GM21723 (cell line): ENCODE measurements around the gene GPC6.

ENCODE experiments used
- ATAC-seq: cut with Tn5 transposase; IDR thresholded peaks from one replicate; pipeline ENCODE4 v1.9.1; 2021; ENCODE audit warnings: mild to moderate bottlenecking, moderate library complexity; ENCODE audit not compliant: unreplicated experiment

The GPC6 gene

DNA sequence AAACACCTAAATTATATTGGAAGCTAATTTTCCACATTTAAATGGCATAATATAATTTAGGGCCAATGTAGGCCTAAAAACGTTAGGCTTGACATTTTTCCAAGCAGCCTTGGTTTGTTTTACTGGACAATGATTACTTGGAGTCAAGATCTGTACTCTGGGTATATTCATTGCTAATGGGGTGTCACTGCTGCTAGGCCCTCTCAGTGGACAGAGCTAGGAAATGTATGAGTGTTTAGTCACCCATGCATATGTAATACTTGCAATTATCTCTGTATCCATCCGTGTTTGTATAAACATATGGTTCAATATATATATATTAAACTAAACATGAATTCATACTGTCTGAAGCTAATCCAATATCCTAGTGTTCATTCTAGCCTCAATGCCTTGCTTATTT is 654.8 kb downstream of the GPC6 start:
- no peak for ATAC-seq

- ATAC-seq, result no peak
Measured at GRCh38 chr13:93882086-93882651, 655.6 kb downstream of the GPC6 start.

DNA sequence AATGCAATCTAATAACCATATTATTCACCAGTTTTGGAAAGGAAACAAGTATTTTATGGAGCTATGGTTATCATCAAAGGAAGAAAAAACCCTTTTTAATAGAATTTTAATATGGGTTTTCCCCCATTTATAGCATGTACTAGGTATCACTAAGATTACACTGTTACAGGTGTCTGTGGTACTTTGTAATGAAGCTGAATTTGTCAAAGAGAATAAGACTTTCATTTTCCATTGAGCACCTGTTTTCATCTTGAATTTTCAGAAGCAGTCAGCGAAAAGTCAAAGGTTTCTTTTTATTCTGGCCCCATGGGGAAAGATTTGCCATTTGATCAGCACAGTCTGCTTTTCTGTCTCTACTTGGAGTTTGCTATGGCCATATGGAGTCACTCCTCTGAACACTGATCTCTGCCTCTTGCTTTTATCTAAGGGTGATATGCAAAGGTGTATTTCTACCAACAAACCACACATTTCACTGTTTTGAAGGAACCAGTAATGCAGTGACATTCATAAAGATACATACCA is 662.9 kb downstream of the GPC6 start:
- ATAC-seq, result no peak

- ATAC-seq, result no peak
Measured at GRCh38 chr13:93899981-93900380, 673.4 kb downstream of the GPC6 start.

DNA sequence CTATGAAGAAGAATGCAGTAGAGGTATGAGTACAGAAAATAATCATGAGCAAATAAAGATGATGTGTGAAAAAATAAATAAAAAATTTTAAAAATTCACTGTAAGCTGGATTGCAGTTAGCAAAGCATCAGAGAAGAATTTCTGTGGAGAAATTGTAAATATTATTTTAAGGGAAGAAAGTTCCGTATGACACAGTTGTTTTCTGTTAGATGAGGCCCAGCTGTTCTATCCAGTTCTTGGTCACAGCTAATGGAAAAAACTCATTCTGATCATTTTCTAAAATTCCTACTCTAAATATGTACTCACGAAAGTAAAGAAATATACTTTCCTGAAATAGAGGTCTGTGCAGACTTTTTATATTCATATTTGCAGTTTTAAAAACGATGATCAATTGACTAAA is 674.1 kb downstream of the GPC6 start:
- ATAC-seq, result no peak

- ATAC-seq, result no peak
Measured at GRCh38 chr13:93903909-93904308, 677.3 kb downstream of the GPC6 start.

DNA sequence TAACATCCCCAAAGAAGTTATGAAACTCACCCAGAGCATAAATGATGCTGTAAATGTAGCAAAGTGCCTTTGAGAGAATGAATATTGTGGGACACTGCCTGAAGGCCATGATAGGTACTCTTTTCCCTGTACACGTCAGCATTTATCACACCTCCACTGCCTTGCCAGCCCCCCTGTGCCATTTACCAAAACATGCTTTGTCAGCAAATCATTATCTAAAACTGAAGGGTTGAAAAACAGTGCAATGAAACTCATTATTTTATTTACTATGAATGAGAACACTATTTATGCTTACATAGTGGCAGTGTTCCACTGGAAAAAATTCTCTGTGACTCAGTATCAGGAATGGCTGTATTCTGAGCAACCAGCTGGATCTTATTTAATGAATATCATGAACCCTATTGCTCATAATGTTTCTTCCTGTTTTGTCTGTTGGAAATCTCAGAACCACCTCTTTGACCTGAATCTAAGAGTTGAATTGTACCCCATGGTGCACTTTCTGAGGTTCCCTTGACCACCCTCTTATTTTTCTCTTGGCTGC is 688.7 kb downstream of the GPC6 start:
- no peak for ATAC-seq

DNA sequence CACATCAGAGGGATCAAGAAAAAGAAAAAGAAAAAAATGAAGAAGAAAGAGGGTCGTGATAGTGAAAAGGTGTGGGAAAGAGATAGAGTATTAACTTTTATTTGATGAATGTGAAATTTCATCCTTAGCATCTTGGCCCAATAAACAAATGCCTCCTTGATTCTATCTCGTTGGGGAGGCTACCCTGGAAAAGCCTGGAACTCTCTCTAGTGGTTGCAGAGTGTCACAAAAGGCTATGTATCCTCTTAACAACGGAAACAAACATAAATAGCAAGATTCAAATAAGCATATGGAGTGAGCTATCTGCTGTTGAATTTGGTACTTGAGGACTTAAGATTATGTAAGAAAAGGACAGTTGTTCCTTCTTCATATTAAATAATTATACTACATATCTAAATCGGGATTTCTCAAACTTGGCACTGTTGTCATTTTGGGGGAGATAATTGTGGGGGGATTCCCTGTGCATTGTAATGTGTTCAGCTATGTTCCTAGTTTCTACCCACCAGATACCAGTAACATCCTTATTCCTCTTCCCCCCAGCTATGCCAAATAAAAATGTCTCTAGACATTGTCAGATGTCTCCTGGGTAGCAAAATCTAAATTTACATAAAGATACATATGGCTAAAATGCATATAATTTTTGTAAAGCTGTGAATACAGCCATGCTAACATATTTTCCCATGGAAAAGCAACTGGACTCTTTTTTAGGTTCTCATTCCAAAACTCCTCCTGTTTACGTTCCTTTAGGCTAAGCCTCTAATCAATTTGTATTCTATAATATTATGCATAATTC is 695.7 kb downstream of the GPC6 start:
- ATAC-seq, result no peak

DNA sequence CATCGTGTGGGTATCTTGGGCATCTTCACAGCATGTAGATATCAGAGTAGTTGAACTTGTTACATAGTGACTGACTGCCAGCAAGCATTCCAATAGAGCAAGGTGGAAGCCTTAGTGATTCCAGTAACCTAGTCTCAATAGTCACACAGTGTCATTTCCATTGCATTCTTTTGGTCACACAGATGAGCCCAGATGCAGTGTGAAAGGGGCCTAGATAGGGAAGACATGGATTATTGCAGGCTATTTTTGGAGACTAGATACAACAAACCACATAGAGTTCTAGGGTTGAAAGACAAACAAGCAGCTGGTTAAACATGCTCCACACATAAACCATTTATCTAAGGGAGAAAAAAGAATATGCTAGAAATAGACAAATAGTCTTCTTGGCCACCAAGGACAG is 699.4 kb downstream of the GPC6 start:
- no peak for ATAC-seq

DNA sequence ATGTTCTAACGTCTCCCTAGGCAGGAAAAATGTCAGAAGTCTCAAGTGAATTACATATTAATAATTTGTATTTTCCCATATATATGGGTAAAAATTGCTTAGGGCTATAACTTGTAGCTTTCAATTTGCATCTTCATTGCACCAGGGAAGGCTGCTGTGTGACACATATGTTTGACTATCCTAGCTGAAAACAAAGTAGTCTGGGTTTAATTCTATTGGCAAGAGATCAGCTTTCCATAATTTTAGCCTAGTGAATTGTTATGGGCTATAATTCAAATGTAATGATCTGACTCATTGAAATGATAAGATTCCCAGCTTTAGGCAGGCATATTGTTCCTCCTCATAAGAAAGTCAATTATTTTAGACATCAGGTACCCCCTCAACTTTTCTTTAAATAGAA is 699.8 kb downstream of the GPC6 start:
- ATAC-seq, result no peak

DNA sequence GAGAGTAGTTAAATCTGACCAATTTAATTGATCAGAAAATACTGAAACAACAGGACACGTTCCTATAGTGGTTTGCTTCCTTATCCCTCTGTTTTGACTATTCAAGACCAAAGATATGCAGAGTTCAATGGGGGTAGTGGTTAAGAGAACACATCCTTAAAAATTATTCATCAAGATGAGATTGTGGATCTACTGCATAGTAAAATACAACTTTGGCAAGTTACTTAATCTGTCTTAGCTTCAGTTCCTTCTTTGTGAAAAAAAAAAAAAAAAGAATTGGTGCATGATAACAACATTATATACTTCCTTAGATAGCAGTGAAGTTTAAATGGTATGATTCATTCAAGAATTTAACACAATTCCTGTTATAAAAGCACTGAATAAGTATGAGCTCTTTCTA is 700.8 kb downstream of the GPC6 start:
- ATAC-seq, result no peak

DNA sequence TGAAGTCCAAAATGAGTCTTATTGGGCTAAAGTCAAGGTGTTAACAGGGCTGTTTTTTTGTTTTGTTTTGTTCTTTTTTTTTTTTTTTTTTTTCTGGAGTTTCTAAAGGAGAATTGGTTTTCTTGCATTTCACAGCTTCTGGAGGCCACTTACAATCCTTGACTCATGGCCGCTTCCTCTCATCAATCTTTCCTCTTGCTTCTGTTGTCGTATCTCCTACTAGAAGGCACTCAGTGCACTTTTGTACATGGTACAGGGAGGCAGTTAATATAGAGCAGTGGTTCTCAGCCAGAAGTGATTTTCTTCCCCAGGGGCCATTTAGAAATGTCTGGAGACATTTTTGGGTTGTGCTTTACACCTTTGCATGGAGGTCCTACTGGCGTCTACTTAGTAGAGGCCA is 706.3 kb downstream of the GPC6 start:
- no peak for ATAC-seq

DNA sequence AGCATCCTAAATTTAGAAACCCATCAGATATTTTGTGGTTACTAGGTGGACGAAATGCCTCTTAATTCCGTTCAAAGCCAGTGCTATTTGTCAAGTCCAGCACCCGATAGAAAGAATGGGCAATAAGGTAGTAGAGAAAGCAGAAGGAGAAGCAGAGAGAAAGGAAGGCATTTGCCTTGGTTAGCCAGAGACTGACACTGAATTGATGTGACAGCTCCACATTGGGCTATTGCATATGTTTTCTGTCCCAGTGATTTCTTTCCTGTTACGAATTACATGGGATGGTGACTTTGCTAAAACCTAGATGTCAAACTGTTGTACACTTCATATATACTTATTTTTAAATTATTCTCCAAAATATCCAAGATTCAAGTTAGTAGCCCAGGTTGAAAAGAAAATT is 710.3 kb downstream of the GPC6 start:
- no peak for ATAC-seq

GRCh38 chr13:93941444-93941843 is 714.8 kb downstream of the GPC6 start:
- ATAC-seq, result no peak

DNA sequence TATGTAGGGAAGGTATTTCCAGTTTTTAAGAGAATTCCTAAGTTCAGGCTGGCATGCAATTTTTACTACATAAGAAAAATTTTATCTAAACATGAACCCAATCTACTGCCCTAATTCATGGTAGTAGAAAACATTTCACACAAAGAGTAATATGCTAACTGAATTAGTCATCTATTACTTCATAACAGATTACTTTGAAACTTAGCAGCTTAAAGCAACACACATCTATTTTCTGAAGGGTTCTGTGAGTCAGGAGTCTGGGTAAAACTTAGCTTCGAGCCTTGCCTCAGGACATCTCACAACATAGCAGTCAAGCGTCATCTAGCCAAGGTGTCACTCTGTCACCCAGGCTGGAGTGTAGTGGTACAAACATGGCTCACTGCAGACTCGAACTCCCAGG is 715.4 kb downstream of the GPC6 start:
- ATAC-seq, result no peak

GRCh38 chr13:93945621-93946020 is 719.0 kb downstream of the GPC6 start:
- no peak for ATAC-seq

GRCh38 chr13:93946994-93947393 is 720.4 kb downstream of the GPC6 start:
- ATAC-seq, result no peak

- ATAC-seq, result no peak
Measured at GRCh38 chr13:93947651-93948050, 721.0 kb downstream of the GPC6 start.

- no peak for ATAC-seq
Measured at GRCh38 chr13:93948162-93948922, 721.7 kb downstream of the GPC6 start.

DNA sequence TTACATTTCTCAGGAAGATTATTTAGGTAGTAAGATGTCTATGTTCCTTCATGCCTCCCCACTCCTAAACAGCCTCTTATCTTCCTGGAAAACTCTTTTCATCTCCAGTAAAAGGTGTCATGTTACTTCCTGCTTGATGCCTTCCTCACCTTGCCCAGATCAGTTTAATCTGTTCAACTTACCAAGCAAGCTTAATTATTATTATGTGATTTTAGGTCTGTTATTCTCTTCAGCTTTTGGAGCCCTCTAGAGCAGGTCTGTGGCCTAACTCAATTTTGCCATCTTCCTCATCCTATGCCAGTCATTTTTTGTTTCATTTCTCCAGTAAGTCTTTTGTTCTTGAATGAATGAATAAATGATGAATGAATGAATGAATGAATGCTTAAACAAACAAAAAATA is 724.5 kb downstream of the GPC6 start:
- no peak for ATAC-seq

DNA sequence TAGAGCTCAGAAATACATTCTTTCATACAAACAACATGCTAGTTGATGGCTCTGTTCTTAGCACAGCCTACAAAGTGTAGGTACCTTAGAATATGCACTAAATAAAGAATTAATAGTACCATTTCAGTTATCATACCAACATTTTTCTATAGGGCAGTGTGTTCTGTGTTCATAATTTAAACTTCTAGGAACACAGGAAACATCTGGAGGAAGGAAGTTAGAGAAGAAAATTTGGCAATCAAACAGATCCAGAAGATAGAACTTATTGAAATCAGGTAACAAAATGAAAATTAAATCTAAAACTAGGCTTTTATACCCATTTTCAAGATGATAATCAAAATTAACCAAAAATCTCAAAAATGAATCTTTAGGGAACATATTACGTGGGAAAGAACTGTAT is 725.3 kb downstream of the GPC6 start:
- no peak for ATAC-seq

DNA sequence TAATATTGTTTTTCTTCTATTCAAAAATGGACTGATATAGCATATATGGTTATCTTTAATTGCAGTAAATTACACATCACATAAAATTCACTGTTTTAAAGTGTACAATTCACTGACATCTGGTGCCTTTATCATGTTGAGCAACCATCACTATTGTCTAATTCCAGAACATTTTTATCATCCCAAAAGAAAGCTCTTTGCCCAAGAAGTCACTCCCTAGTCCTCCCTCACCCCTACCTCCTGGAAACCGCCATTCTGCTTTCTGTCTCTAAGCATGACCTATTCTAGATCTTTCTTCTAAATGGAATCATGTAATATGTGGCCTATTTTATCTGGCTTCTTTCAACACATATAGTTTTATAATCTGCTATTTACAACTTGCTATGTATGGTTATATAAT is 727.2 kb downstream of the GPC6 start:
- ATAC-seq, result no peak
